ENCODE results near the gene ST3GAL5. TPM values are rescaled to one million over a fixed set of nuclear protein-coding genes. Genes with fewer than 3 reads are reported as not detected.

ST3GAL5 gene
- total and polyA plus RNA-seq, 2 of the 8 experiments (the other 6 are each of a cell fraction or from before 2014, with no cell fraction given): 1.9 to 4.5 TPM

GRCh38 chr2:85831735-85832134 lies 57.1 kb downstream of the ST3GAL5 start:
- no peak overlapping the region for H2BK5ac ChIP-seq (ENCODE audit: low read depth, low read length)
- H2BK120ac ChIP-seq (replicated peaks; ENCODE audit: low read depth, low read length): no peak overlapping the region
- no peak overlapping the region for H2BK15ac ChIP-seq (ENCODE audit: low read length)
- no peak overlapping the region for H3K27ac ChIP-seq (ENCODE audit: low read depth, low read length)
- H4K91ac ChIP-seq (replicated peaks; ENCODE audit: insufficient read length, low read length): no peak overlapping the region
- FAIRE-seq (no peak), DNase-seq (ENCODE audit: low read depth in 1 of 2, low spot score in 2 of 2) (no peak)
- no peak overlapping the region for H3K23ac ChIP-seq (ENCODE audit: insufficient read length)
- H3K79me2 ChIP-seq (ENCODE audit: control insufficient read depth in 1 of 2, insufficient read depth in 2 of 2, low read length in 2 of 2): no peaks in the 10 kb centered on the region
- no peak overlapping the region for H4K5ac ChIP-seq (ENCODE audit: insufficient read length, low read depth, low read length)
- H3K4me1 ChIP-seq (replicated peaks in 1 of 4; ENCODE audit: control insufficient read depth in 3 of 4, insufficient read depth in 4 of 4, low read length in 3 of 4): peaks cover 0 to 3% (median 0%) of the 10 kb centered on the region in 4 experiments; a peak in 3 of 7 replicates
- H3K9me3 ChIP-seq (ENCODE audit: insufficient read depth in 2 of 2, low read depth in 1 of 2, low read length in 1 of 2): no peaks in the 10 kb centered on the region
- H2AK5ac ChIP-seq (ENCODE audit: low read depth, low read length): no peak overlapping the region
- H3K9ac ChIP-seq (replicated peaks in 1 of 4; ENCODE audit: extremely low read depth in 1 of 4, low read depth in 3 of 4, low read length in 3 of 4): no peak overlapping the region
- no peaks in the 10 kb centered on the region for H3K36me3 ChIP-seq (ENCODE audit: control insufficient read depth in 2 of 4, insufficient read depth in 4 of 4, low read length in 3 of 4)
- H3K79me1 ChIP-seq (ENCODE audit: low read depth, low read length): no peaks in the 10 kb centered on the region
- no peaks in the 10 kb centered on the region for H3K27me3 ChIP-seq (replicated peaks in 1 of 4; ENCODE audit: control insufficient read depth in 3 of 4, extremely low read depth in 1 of 4, insufficient read depth in 3 of 4, low read length in 3 of 4)
- H2BK20ac ChIP-seq (ENCODE audit: low read length): no peak overlapping the region
- no peak overlapping the region for H3K4ac ChIP-seq (replicated peaks; ENCODE audit: insufficient read length, low read depth, low read length)
- H3K4me3 ChIP-seq (ENCODE audit: extremely low read depth in 1 of 4, insufficient read depth in 2 of 4, low read depth in 3 of 4, low read length in 4 of 4): no peak overlapping the region
- WGBS, 2 experiments (ENCODE audit: extremely low coverage in 1 of 2, insufficient coverage in 1 of 2, insufficient read length in 1 of 2, insufficient replicate concordance in 2 of 2, low coverage in 1 of 2, low lambda C conversion rate in 2 of 2, missing lambda C conversion rate in 1 of 2): 90% methylated on average over 2 of the region's 2 CpGs; no CpG with 5 or more reads in 1 of the 2 experiments
- H3K56ac ChIP-seq (replicated peaks; ENCODE audit: insufficient read length, low read depth, low read length): no peak overlapping the region
- no peaks in the 10 kb centered on the region for H4K20me1 ChIP-seq (replicated peaks in 1 of 2; ENCODE audit: control insufficient read depth in 1 of 2, insufficient read depth in 2 of 2, low read length in 2 of 2)
- H3K18ac ChIP-seq (ENCODE audit: extremely low read depth, low read length): no peak overlapping the region
- ChIA-PET POLR2A (ENCODE audit: partially characterized antibody) (interaction anchor here (0.6 to 1.5 kb wide), 2 partner anchors 8 to 529 kb away, joined by 3 read pairs; no protein-coding TSS in a partner anchor), CTCF (ENCODE audit: partially characterized antibody) (interaction anchor here (0.7 to 6.0 kb wide), 5 partner anchors 56 to 247 kb away, joined by 3 to 61 read pairs (median 6); partner anchors contain the start of gene ST3GAL5)
- H2BK12ac ChIP-seq (ENCODE audit: low read depth, low read length): no peak overlapping the region
- no peak overlapping the region for H3K14ac ChIP-seq (ENCODE audit: insufficient read length)
- H3K4me2 ChIP-seq (ENCODE audit: insufficient read depth in 1 of 2, low read depth in 2 of 2, low read length in 2 of 2): no peak overlapping the region
- no peak overlapping the region for H4K8ac ChIP-seq (ENCODE audit: extremely low read depth, insufficient read depth, low read length)
- H3K23me2 ChIP-seq (ENCODE audit: low read depth, low read length): no peaks in the 10 kb centered on the region
- no peak overlapping the region for H2AFZ ChIP-seq (ENCODE audit: low read length)
- TF ChIP-seq CEBPB (IDR thresholded peaks at IDR 0.05; ENCODE audit: low read depth, low read length) (no peak), EP300 (IDR thresholded peaks at IDR 0.05; ENCODE audit: borderline replicate concordance in 1 of 2, low read depth in 2 of 2, low read length in 2 of 2) (no peak), BCL11A (IDR thresholded peaks at IDR 0.05; ENCODE audit: low read depth in 2 of 2, low read length in 2 of 2) (no peak), SIRT6 (IDR thresholded peaks at IDR 0.05; ENCODE audit: low read length) (no peak), RNF2 (IDR thresholded peaks at IDR 0.05; ENCODE audit: borderline replicate concordance, low read depth, low read length, missing control alignments, poor library complexity, severe bottlenecking) (no peak), CTCF (IDR thresholded peaks at IDR 0.05; ENCODE audit: control extremely low read depth in 1 of 3, insufficient read depth in 1 of 3, low read depth in 1 of 3, low read length in 3 of 3) (no peak), NANOG (IDR thresholded peaks at IDR 0.05; ENCODE audit: insufficient read depth, low read depth, low read length, poor library complexity, severe bottlenecking) (no peak), SUZ12 (IDR thresholded peaks at IDR 0.05; ENCODE audit: low read length) (no peak), SP2 (IDR thresholded peaks at IDR 0.05; ENCODE audit: low read length) (no peak), YY1 (IDR thresholded peaks at IDR 0.05; ENCODE audit: low read depth, low read length) (no peak), SP4 (IDR thresholded peaks at IDR 0.05; ENCODE audit: low read length) (no peak), POLR2AphosphoS5 (IDR thresholded peaks at IDR 0.05; ENCODE audit: low read depth, low read length) (no peak)

All from H1 (cell line).